Activated B cell treated with CpG ODN at 0.5 μM for 24 hours (primary cell): ENCODE results near the gene STX8. TPM values are rescaled to one million over a fixed set of nuclear protein-coding genes. Genes with fewer than 3 reads are reported as not detected.

ENCODE experiments used
- ATAC-seq: fragments of 200-7000 bp; cut with Tn5 transposase; one replicate; pipeline ENCODE4 v1.10.0; 2021; ENCODE audit warnings: low read depth, mild to moderate bottlenecking, moderate library complexity
- CTCF ChIA-PET: fragments of 350-600 bp; sonication (Branson Sonifier 250); formaldehyde crosslinking; loops from one replicate; lab custom pipeline; 2021; ENCODE audit warnings: antibody characterized with exemption; lab: Charles Lee
- POLR2A ChIA-PET: fragments of 350-600 bp; sonication (Branson Sonifier 250); formaldehyde crosslinking; loops from one replicate; lab custom pipeline; 2021; ENCODE audit warnings: antibody characterized with exemption; lab: Charles Lee
- DNase-seq: peaks from one replicate; pipeline ENCODE4 v3.0.0; 2022
- H3K27ac Mint-ChIP-seq: one replicate; pipeline ENCODE4 v1.8.0; 2020; ENCODE audit warnings: mixed read lengths
- H3K27me3 Mint-ChIP-seq: one replicate; pipeline ENCODE4 v1.8.0; 2021; ENCODE audit warnings: mixed read lengths
- H3K36me3 Mint-ChIP-seq: one replicate; pipeline ENCODE4 v1.8.0; 2021; ENCODE audit warnings: low read depth, mixed read lengths
- H3K4me1 Mint-ChIP-seq: one replicate; pipeline ENCODE4 v1.8.0; 2021; ENCODE audit warnings: mixed read lengths
- H3K4me3 Mint-ChIP-seq: one replicate; pipeline ENCODE4 v1.8.0; 2020; ENCODE audit warnings: mild to moderate bottlenecking, mixed read lengths
- H3K9me3 Mint-ChIP-seq: one replicate; pipeline ENCODE4 v1.8.0; 2020; ENCODE audit warnings: mixed read lengths
- intact Hi-C: fragments of 100-400 bp; cut with micrococcal nuclease; formaldehyde crosslinking; loops from one replicate; pipeline ENCODE4 v1.15.1; 2024
- total RNA-seq: library from RNA; stranded (reverse); gene quantifications from 2 replicates; pipeline ENCODE4 v1.2.3, GENCODE V29; 2022
- TF ChIP-seq, protein P1 (sequence below): fragments of 200-600 bp; IDR thresholded peaks from one replicate; pipeline ENCODE4 v1.8.0; 2022; ENCODE audit warnings: antibody characterized with exemption, mild to moderate bottlenecking

The STX8 gene
- total RNA-seq, 1 donor from 2014 or later = 66.9 TPM

DNA sequence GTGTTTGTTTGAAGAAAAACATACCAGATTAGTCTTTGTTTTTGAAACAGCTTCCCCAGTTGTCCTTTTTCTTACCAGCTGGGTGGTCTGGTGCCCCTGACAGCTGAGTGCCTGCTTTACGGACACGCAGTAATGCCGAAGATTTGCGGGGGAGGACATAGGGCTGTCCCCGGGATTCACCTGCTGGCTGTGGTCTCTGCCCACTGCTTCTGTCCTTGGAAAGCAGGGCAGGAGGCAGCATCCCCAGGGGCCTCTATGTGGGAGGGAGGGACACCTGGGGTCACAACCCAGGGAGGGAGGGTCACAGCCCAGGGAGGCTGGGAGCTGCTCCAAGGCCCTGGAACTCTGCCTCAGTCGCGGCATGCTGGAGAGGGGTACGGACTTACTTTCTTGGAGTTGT, 332.6 kb downstream of the STX8 start:
- ATAC-seq (no peak), DNase-seq (no peak)
- Mint-ChIP-seq H3K27me3 (no peaks in the 10 kb centered on the region), H3K4me3 (no peak overlapping the region), H3K4me1 (peaks cover 15% of the 10 kb centered on the region), H3K36me3 (no peaks in the 10 kb centered on the region), H3K27ac (no peak overlapping the region), H3K9me3 (no peaks in the 10 kb centered on the region)
- ChIA-PET CTCF (no interaction called here), POLR2A (no interaction called here)
- intact Hi-C loops = loop anchor here (5.0 to 10.0 kb wide), 2 partner anchors 49 to 498 kb away; partner anchors contain the start of gene CCDC42
- TF ChIP-seq, protein P1, sequence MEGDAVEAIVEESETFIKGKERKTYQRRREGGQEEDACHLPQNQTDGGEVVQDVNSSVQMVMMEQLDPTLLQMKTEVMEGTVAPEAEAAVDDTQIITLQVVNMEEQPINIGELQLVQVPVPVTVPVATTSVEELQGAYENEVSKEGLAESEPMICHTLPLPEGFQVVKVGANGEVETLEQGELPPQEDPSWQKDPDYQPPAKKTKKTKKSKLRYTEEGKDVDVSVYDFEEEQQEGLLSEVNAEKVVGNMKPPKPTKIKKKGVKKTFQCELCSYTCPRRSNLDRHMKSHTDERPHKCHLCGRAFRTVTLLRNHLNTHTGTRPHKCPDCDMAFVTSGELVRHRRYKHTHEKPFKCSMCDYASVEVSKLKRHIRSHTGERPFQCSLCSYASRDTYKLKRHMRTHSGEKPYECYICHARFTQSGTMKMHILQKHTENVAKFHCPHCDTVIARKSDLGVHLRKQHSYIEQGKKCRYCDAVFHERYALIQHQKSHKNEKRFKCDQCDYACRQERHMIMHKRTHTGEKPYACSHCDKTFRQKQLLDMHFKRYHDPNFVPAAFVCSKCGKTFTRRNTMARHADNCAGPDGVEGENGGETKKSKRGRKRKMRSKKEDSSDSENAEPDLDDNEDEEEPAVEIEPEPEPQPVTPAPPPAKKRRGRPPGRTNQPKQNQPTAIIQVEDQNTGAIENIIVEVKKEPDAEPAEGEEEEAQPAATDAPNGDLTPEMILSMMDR = no peak

DNA sequence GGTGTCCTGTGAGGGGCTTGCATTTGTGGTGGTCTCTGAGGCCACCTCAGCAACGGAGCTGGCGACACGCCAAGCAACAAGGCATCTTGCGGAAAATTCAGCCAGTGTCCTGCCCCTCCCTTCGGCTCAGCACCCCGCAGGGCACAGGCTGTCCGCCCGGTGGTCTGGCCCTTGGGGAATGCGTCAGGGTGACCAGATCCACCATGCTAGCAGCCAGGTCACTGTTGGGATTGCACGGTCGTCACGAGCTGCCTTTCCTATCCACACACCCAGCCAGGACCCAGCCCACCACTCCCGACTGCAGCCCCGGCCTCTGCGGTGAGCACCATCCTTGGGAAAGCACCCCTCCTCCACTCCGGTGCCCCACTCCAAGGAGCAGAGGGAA, 333.1 kb downstream of the STX8 start:
- DNase-seq (no peak), ATAC-seq (no peak)
- Mint-ChIP-seq H3K27me3 (no peaks in the 10 kb centered on the region), H3K9me3 (no peaks in the 10 kb centered on the region), H3K4me3 (no peak overlapping the region), H3K4me1 (peaks cover 15% of the 10 kb centered on the region), H3K27ac (no peak overlapping the region), H3K36me3 (no peaks in the 10 kb centered on the region)
- ChIA-PET CTCF (no interaction called here), POLR2A (no interaction called here)
- TF ChIP-seq, protein P1 = no peak
- intact Hi-C loops = loop anchor here (5.0 to 10.0 kb wide), 2 partner anchors 50 to 498 kb away; partner anchors contain the start of gene CCDC42

DNA sequence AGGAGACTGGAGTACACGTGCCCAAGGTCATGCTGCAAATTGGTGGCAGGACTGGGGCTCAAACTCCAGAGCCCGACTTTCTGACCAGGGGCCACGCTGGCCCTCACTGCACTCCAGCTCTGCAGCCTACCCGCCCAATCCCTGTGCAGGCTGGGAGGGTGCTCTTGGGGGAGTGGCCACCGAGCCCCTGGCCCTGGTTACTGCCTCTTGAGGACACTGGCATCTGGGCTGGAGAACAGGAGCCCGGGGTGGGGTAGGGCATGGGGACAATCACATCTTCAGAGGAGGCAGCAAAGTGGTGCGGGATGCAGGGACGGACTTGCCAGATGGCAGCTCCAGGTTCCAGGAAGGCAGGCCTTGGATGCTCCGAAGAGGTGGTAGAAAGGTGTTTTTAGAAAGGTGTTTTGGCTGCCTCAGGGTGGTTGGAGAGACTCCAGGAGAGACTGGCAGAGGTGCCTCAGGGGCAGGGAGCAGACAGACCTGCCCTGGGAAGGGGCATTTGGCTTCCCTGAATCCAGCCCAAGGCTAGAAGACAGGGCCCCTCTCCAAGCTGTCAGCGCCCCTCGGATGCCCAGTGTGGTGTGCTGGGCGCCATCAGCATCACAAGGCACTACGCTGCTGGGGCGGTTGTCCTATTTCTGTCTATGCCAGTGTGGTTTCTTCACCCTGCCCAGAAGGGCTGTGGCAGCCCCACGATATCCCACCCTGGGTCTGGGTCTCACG, 333.7 kb downstream of the STX8 start:
- no peaks in the 10 kb centered on the region for H3K36me3 Mint-ChIP-seq
- TF ChIP-seq, protein P1 = no peak
- ChIA-PET CTCF (no interaction called here), POLR2A (interaction anchor here (0.6 kb wide), 1 partner anchor 114 kb away, joined by 6 read pairs; no protein-coding TSS in a partner anchor)
- H3K4me1 Mint-ChIP-seq = peaks cover 15% of the 10 kb centered on the region
- intact Hi-C loops = loop anchor here (5.0 to 10.0 kb wide), 2 partner anchors 50 to 497 kb away; partner anchors contain the start of gene CCDC42
- no peak for ATAC-seq
- H3K27ac Mint-ChIP-seq = no peak overlapping the region
- no peaks in the 10 kb centered on the region for H3K27me3 Mint-ChIP-seq
- no peaks in the 10 kb centered on the region for H3K9me3 Mint-ChIP-seq
- no peak overlapping the region for H3K4me3 Mint-ChIP-seq
- DNase-seq = no peak

DNA sequence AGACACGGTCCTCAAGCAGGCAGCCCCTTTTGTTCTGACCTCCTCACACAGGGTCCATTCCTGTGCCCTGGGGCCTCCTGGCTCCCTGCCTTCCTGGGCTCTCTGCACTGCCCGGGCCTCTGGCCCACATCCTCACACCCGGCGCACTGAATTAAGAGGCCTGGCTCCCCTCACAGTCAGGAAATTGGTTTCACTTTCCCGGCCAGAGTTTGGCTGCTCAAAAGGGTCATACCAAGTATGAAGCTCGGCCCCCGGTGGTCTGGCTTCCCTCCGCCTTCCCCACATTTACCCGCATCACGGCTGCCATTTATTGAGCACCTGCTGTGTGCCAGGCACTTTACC, 334.3 kb downstream of the STX8 start:
- POLR2A ChIA-PET = interaction anchor here (0.6 kb wide), 1 partner anchor 113 kb away, joined by 6 read pairs; no protein-coding TSS in a partner anchor
- Mint-ChIP-seq H3K27me3 (no peaks in the 10 kb centered on the region), H3K36me3 (no peaks in the 10 kb centered on the region), H3K9me3 (no peaks in the 10 kb centered on the region), H3K27ac (no peak overlapping the region), H3K4me1 (peaks cover 15% of the 10 kb centered on the region), H3K4me3 (peak overlapping the region; percentile 32)
- DNase-seq (no peak), ATAC-seq (no peak)
- CTCF ChIA-PET = no interaction called here
- TF ChIP-seq, protein P1 = no peak
- intact Hi-C loops = loop anchor here (5.0 to 10.0 kb wide), 2 partner anchors 51 to 497 kb away; partner anchors contain the start of gene CCDC42

DNA sequence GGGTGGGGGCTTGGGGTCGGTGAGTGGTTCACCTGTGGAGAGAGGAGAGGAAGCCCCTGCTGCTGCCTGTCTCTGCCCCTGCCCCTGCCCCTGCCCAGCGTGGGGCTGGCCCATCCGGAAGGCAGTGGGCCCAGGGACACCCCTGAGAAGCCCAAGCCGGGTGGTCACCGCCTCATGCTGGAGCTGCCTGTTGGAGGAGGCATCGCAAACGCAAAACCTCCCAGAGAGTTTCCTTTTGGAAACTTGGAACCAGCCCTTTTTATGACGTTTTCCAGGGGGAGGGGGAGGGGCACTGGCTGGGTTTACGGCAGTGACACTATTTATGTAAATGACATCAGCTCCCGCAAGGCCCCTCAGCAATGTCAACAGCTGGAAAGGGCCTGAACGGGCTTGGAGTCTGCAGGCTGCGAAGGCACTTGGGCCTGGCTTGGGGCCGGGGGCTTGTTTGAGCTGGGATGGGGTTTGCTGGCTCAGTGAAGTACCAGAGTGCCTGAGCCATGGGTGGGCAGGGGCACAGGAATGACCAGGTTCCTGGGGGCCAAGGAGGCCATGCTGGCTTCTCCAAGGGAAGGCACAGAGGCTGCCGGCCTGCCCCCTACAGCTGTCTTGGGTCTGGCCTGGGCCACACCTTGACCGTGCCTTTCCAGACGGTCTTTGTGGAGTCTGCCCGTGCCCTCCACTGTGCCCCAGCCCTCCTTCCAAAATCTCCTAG, 334.8 kb downstream of the STX8 start:
- H3K4me3 Mint-ChIP-seq = peak overlapping the region; percentile 72

More for the DNA sequence above, 334.8 kb downstream of the STX8 start:
- Mint-ChIP-seq H3K27me3 (no peaks in the 10 kb centered on the region), H3K27ac (no peak overlapping the region), H3K4me1 (peaks cover 15% of the 10 kb centered on the region), H3K9me3 (no peaks in the 10 kb centered on the region), H3K36me3 (no peaks in the 10 kb centered on the region)
- ChIA-PET POLR2A (no interaction called here), CTCF (no interaction called here)
- TF ChIP-seq, protein P1 = no peak
- DNase-seq (no peak), ATAC-seq (no peak)
- intact Hi-C loops = loop anchor here (1.0 to 10.0 kb wide), 3 partner anchors 51 to 496 kb away; partner anchors contain the start of genes CCDC42 and NTN1
